ENCODE data around the gene DACT1. TPM values are rescaled to one million over a fixed set of nuclear protein-coding genes. Genes with fewer than 3 reads are reported as not detected.

Gene DACT1
- total RNA-seq, 4 donors from 2014 or later = 1.9 to 19.0 (median 3.6) TPM

DNA sequence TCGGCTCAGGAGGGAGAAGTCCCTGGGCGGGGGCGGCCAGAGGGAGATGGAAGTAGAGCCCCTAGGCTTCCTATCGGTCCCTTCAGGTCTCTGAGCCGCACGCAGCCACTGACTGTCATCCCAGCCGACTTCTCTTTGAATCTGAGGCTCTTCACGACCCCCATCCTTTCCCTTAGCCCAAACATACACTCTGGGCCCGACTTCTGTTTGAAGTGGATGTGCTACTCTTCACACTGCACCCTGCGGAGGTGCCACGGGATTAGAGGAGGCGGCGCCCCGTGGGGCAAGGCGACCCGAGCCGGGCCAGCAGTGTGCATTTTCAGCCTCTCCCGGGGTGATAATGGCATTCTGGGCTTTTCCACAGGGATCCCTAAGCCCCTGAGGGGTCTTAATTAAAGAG, 6.0 kb upstream of the DACT1 start:
- Histone ChIP-seq H3K27me3 (no peaks in the 10 kb centered on the region), H3K36me3 (no peaks in the 10 kb centered on the region), H3K27ac (no peak overlapping the region), H3K4me1 (no peaks in the 10 kb centered on the region), H3K4me3 (no peak overlapping the region), H3K9me3 (no peaks in the 10 kb centered on the region)
- TF ChIP-seq CTCF (IDR thresholded peaks at IDR 0.05) (no peak), POLR2A (IDR thresholded peaks at IDR 0.05) (no peak)
- DNase-seq = no peak

DNA sequence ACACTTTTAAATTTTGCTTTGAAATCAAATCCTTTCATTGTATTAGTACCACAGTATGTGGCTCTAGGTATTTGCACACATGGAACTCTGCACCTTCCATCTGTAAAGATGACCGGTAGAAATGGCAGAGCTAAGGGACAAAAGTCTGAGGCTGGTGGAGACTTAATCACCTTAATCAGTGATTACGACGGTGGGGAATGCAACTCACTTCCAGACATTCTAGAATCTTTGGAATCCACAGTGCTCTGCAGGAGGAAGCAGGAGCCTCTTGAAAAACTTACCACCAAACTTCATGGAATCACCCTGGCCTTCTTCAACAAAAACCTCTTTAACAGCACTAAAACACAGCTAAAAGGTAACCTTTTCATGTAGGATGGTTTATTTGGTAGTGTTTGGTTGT, 3.9 kb upstream of the DACT1 start:
- TF ChIP-seq CTCF (IDR thresholded peaks at IDR 0.05) = no peak
- TF ChIP-seq POLR2A (IDR thresholded peaks at IDR 0.05) = no peak
- no peaks in the 10 kb centered on the region for H3K27me3 ChIP-seq
- H3K36me3 ChIP-seq = no peaks in the 10 kb centered on the region
- H3K27ac ChIP-seq = no peak overlapping the region
- peaks cover 0 to 12% (median 5%) of the 10 kb centered on the region in 4 donors for H3K4me1 ChIP-seq
- no peak for DNase-seq
- H3K4me3 ChIP-seq = no peak overlapping the region
- no peaks in the 10 kb centered on the region for H3K9me3 ChIP-seq

DNA sequence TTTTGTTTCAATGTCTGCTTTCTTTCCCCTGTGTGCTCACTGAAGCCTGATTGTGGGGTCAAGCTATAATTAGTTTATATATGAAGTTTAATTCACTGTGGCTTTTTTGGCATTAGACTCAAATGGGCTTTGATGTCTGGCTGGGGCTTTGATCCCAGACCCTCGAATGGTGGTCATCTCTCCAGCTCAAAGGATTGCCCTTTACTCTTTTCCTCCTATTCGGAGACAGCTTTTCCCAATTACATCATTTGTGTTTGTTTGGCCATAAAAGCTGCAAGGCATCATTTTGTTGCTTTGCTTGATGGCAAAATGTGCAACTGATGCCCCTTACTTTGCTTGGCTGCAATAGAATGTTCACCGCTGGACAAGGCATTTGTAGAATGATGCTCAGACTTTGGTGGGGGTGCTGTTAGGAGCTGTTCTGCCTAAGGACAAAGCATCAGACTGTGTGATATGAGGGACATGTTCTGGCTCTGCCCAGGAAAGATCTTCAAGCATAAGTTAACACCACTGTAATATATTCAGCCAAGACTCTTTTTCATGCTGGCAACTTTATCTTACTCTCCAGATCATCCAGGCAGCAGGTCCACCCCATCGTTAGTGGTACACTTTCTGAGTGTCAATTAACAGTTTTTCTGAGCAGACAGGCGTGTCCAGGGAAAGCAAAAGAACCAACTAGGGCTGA, 3.2 kb upstream of the DACT1 start:
- no peak overlapping the region for H3K27ac ChIP-seq
- no peaks in the 10 kb centered on the region for H3K9me3 ChIP-seq
- H3K27me3 ChIP-seq = no peaks in the 10 kb centered on the region
- H3K36me3 ChIP-seq = no peaks in the 10 kb centered on the region
- no peak overlapping the region for H3K4me3 ChIP-seq
- DNase-seq = no peak
- peaks cover 0 to 16% (median 7%) of the 10 kb centered on the region in 4 donors for H3K4me1 ChIP-seq
- TF ChIP-seq CTCF (IDR thresholded peaks at IDR 0.05) (no peak), POLR2A (IDR thresholded peaks at IDR 0.05) (no peak)

GRCh38 chr14:58635091-58635830, 2.5 kb upstream of the DACT1 start:
- Histone ChIP-seq H3K27me3 (no peaks in the 10 kb centered on the region), H3K36me3 (no peaks in the 10 kb centered on the region), H3K4me3 (no peak overlapping the region), H3K4me1 (peaks cover 0 to 24% (median 8%) of the 10 kb centered on the region in 4 donors), H3K27ac (no peak overlapping the region), H3K9me3 (no peaks in the 10 kb centered on the region)
- TF ChIP-seq CTCF (IDR thresholded peaks at IDR 0.05) = no peak
- no peak for TF ChIP-seq POLR2A (IDR thresholded peaks at IDR 0.05)
- no peak for DNase-seq

DNA sequence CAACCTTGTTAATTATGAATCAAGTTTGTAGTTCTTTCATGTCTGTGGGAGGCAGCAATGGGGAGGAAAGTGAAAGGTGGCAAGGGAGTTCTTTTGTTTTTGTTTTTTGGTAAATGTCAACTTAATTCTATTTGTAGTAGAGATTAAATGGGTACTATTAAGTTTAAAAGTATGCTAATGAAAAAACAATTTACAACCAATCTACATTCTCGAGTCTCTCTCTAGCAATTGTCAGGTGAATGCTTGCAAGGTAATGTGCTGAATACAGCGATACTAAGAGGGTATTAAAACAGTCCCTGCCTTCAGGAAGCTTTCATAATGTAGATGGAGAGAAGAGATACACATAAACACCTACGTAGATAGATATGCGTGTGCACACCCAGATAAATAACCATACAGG, 1.6 kb upstream of the DACT1 start:
- Histone ChIP-seq H3K27me3 (no peaks in the 10 kb centered on the region), H3K36me3 (no peaks in the 10 kb centered on the region), H3K4me1 (peaks cover 0 to 24% (median 8%) of the 10 kb centered on the region in 4 donors), H3K27ac (no peak overlapping the region), H3K4me3 (no peak overlapping the region), H3K9me3 (no peaks in the 10 kb centered on the region)
- TF ChIP-seq CTCF (IDR thresholded peaks at IDR 0.05) = no peak
- no peak for TF ChIP-seq POLR2A (IDR thresholded peaks at IDR 0.05)
- no peak for DNase-seq
